Measurements from ENCODE around the gene ZNF688.
"Not testable (repeated sequence)": the region's sequence is repeated elsewhere in the genome, so short reads cannot be mapped to it uniquely, and the experiment has no call there.

ZNF688 gene

DNA sequence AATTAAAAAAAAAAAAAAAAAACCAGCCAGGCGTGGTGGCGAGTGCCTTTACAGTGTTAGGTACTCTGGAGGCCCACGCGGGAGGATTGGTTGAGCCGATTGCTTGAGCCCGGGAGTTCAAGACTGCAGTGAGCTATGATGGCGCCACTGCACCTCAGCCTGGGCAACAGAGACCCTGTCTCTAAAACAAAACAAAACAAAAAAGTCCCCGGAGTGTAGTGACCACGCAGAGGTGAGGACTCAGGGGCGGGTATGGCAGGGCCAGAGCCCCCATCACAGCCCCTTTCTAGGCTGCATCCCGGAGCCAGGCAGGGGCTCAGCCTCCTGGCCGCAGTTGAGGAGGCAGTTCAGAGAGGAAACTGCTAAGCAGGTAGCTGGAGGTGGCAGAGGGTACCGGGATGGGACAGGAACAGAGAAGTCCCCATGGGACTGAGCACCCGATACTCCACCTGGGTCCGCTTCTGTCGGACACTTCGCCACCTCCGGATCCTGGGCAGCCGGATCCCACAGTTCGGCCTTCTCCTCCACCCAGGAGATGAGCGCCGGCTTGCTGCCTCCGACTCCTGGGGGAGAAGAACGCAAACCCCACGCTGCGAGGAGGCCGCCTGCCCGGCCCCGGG, 37.7 kb downstream of the ZNF688 start:
- DNase-seq (ENCODE audit: low read depth): no peak

GRCh38 chr16:30533146-30533522, 38.4 kb downstream of the ZNF688 start:
- DNase-seq (ENCODE audit: low read depth): no peak

GRCh38 chr16:30532285-30533145, 39.0 kb downstream of the ZNF688 start:
- no peak for DNase-seq (ENCODE audit: low read depth)

GRCh38 chr16:30530163-30531037, 41.1 kb downstream of the ZNF688 start:
- no peak for DNase-seq (ENCODE audit: low read depth)

- no peak for DNase-seq (ENCODE audit: low read depth)
Measured at GRCh38 chr16:30528799-30529457, 42.6 kb downstream of the ZNF688 start.

DNA sequence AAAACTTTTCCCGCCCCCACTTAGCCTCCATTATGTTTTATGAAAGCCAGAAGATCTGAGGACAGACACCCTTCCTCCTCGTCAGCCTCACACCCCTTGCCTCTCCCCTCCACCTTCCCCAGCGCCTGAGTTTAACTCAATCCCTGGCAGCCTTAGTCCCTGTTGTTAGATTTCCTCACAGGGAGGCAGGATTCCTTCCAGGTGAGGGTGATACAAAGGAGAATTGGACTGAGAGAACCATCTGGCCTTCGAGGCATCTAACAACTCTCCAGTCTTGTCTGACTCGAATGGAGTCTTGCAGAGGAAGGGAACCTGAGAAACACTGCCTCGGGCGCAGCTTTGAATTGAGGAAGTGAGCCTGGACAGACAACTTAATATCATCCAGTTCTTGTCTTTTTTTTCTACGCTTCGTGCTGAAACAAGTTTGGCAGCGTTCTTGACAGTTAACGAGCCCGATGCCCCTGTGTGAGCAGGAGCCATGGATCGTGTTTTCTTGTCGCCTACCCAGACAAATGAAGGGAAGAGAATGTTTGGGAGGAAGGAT, 43.8 kb downstream of the ZNF688 start:
- no peak for DNase-seq (ENCODE audit: low read depth)

DNA sequence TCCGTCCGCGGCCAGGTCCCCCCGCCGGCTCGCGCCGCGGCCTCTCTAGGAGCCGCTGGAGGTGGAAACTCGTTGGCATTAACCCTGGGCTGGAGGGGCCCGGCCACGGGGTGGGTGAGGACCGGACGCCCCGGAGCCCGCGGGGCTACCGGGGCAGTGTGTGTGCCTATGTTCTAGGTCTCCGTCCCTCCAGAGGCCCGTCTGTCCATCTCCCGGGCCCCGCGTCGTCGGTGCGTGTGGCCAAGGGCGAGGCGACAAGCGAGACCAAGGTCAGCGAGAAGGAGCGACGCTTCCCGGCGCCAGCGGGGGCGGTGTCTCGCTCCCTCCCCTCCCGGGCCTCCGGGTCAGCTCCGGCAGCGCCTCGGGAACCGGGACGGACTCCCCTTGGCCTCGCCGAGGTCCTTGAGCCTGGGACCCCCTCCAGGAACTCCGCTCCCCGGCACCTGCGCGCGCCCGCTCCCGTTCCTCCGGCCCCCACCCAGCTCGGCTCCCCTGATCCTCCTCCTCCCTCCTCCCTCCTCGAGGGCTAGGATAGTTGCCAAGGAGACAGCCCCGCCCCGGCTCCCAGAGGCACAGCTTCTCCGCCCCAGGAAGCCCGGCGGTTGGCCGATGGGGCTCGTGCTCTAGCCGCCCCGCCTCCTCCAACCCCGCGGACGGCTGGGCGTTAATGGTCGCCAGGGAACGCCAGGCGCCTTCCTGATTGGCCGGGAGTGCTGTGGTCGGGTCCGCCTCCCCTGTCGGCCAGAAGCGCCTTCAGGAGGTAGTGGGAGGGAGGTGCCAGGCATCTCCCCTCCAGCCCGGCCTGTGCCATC, 44.5 kb downstream of the ZNF688 start:
- DNase-seq (ENCODE audit: low read depth): peak; percentile 96

DNA sequence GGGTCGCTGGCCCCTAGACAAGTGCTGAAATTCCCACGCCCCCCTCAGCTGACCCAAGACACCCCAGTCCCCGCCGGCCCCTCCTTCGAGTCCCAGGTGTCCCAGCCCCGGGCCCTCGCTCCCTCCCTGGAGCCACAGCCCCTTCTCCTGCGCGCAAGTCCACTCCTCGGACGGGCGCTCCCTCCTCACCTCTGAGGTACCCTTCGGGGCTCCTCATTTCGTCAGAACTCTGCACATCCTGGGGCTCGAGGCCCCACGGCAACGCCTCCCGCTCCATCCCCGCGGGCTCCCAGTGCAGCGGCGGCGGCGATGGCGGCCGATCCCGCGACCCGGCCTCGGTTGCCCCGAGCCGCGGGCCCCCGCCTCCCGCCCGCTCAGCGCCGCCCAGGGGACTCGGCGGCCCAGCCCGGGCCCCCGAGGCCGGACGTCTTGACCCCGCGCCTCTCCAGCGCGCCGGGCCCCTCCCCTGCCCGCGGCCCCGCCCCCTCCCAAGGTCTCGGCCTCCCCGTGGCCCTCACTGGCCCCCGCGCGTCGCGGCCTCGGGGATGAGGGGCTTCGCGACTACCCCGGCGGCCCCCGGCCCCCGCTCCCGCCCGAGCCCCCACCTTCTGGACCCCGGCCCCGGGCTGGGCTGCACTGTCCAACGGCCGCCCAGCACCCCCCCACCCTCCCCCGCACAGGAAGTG, 45.2 kb downstream of the ZNF688 start, which contains the start of gene ZNF768:
ZNF768 (minus strand) TSS at position 430 of the 686 bp plus-strand sequence; CDS start at position 277, 153 bp downstream.
- DNase-seq (ENCODE audit: low read depth): no peak

GRCh38 chr16:30525844-30526136, 45.7 kb downstream of the ZNF688 start:
- no peak for DNase-seq (ENCODE audit: low read depth)

GRCh38 chr16:30524575-30525568, 46.6 kb downstream of the ZNF688 start:
- no peak for DNase-seq (ENCODE audit: low read depth)

DNA sequence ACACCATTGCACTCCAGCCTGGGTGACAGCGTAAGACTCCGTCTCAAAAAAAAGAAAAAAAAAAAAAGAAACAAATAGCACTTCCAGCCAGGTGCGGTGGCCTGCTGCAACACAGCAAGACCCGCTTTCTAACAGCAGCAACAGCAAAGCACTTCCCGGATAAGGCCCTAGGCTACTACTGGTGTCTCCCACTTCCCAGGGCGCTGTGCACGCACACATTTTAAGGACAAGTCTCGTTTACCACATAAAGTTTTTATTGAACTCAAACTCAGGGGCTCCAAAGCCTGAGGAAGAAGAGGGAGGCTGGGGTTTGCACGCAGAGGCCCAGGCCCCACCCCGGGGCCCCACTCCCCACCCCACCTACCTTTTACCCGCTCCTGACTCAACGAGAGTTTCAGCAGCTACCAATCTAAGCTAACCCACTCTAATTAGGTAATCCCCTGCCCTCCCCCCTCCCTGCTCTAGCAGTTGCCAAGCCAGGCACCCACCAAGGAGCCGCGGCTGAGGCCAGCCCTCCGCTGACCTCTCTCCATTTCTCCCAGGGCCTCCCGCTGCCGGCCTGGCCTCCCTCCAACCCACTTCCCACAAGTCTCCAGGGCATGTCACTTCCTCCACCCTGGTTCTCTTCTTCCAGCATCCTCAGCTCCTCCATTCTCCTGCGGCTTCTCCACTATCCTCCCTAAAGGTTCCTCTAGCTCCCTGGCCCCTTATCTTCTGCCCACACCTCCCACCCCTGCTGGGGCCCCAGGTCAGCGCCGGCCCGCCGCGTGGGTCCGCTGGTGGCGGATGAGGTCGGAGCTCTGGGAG, 47.5 kb downstream of the ZNF688 start:
- no peak for DNase-seq (ENCODE audit: low read depth)

DNA sequence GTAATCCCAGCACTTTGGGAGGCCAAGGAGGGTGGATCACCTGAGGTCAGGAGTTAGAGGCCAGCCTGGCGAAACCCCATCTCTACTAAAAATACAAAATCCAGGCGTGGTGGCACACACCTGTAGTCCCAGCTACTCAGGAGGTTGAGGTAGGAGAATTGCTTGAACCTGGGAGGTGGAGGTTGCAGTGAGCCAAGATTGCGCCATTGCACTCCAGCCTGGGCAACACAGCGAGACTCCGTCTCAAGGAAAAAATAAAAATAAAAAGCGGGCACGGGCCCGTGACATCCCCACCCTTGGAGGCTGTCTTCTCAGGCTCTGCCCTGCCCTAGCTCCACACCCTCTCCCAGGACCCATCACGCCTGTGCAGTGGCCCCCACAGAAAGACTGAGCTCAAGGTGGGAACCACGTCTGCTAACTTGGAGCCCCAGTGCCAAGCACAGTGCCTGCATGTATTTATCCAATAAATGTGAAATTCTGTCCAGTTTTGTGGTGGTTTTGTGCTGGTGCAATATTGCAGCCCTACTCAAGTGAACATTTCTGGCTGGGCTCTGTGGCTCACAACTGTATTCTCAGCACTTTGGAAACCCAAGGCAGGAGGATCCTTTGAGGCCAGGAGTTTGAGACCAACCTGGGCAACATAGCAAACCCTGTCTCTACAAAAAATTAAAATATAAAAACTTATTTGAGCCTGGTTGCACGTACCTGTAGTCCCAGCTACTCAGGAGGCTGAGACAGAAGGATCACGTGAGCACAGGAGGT, 48.6 kb downstream of the ZNF688 start:
- not testable (repeated sequence) for DNase-seq (ENCODE audit: low read depth)

- DNase-seq (ENCODE audit: low read depth): no peak
Measured at GRCh38 chr16:30521873-30522641, 49.5 kb downstream of the ZNF688 start.

- DNase-seq (ENCODE audit: low read depth): no peak
Measured at GRCh38 chr16:30521476-30521872, 50.0 kb downstream of the ZNF688 start.

Data from fibroblast of the conjunctiva (primary cell).